ENCODE data around the gene CMYA5. TPM values are rescaled to one million over a fixed set of nuclear protein-coding genes. Genes with fewer than 3 reads are reported as not detected.

CMYA5 gene
- total RNA-seq, 1 donor: 1.7 TPM

- no peak overlapping the region for H3K4me3 ChIP-seq (ENCODE audit: low read depth, low read length)
- no peak for DNase-seq (ENCODE audit: low read depth)
- TF ChIP-seq, protein P1, sequence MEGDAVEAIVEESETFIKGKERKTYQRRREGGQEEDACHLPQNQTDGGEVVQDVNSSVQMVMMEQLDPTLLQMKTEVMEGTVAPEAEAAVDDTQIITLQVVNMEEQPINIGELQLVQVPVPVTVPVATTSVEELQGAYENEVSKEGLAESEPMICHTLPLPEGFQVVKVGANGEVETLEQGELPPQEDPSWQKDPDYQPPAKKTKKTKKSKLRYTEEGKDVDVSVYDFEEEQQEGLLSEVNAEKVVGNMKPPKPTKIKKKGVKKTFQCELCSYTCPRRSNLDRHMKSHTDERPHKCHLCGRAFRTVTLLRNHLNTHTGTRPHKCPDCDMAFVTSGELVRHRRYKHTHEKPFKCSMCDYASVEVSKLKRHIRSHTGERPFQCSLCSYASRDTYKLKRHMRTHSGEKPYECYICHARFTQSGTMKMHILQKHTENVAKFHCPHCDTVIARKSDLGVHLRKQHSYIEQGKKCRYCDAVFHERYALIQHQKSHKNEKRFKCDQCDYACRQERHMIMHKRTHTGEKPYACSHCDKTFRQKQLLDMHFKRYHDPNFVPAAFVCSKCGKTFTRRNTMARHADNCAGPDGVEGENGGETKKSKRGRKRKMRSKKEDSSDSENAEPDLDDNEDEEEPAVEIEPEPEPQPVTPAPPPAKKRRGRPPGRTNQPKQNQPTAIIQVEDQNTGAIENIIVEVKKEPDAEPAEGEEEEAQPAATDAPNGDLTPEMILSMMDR (IDR thresholded peaks at IDR 0.05; ENCODE audit: insufficient read depth, low read length): no peak
Measured at GRCh38 chr5:79691007-79691406, 1.4 kb downstream of the CMYA5 start.

DNA sequence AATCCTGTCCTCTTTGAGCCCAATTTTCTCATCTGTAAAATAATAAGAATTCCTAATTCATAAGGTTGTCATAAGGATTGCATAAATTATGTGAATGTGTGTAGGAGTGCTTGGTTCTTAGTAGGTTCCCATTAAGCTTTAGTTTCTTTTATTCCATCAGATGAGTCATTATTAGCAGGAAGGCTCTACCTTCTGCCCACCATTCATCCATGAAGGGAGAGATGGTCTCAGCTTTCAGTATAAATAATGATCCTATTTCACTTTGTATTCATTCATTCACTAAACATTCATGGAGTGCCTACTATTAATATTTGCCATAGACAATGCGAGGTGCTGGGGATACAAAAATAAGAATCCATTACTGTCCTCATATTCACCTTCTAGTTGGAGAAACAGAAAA, 3.0 kb downstream of the CMYA5 start:
- no peak for DNase-seq (ENCODE audit: low read depth)
- TF ChIP-seq, protein P1 (IDR thresholded peaks at IDR 0.05; ENCODE audit: insufficient read depth, low read length): no peak
- no peak overlapping the region for H3K4me3 ChIP-seq (ENCODE audit: low read depth, low read length)

GRCh38 chr5:79694183-79694582, 4.5 kb downstream of the CMYA5 start:
- H3K4me3 ChIP-seq (ENCODE audit: low read depth, low read length): no peak overlapping the region
- TF ChIP-seq, protein P1 (IDR thresholded peaks at IDR 0.05; ENCODE audit: insufficient read depth, low read length): no peak
- no peak for DNase-seq (ENCODE audit: low read depth)

DNA sequence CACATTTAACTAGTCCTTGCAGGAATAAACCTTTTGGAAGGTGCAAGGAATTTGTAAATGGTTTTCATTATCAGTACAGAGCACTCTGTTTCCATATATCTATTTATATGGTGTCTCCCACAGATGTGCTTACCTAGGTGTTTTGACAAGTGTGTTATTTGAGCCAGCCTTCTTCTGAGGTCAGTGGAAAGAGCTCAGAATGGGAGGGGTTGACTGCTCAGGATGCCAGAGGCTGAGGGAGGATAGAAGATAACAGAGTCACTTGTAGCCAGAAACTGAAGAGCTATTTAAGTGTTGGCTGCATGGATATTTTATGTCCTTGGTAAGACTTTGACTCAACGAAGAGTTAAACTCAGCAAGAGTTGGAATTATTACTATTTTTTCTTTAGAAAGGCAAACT, 5.0 kb downstream of the CMYA5 start:
- no peak overlapping the region for H3K4me3 ChIP-seq (ENCODE audit: low read depth, low read length)
- peak; percentile 67 for DNase-seq (ENCODE audit: low read depth)
- TF ChIP-seq, protein P1 (IDR thresholded peaks at IDR 0.05; ENCODE audit: insufficient read depth, low read length): no peak

DNA sequence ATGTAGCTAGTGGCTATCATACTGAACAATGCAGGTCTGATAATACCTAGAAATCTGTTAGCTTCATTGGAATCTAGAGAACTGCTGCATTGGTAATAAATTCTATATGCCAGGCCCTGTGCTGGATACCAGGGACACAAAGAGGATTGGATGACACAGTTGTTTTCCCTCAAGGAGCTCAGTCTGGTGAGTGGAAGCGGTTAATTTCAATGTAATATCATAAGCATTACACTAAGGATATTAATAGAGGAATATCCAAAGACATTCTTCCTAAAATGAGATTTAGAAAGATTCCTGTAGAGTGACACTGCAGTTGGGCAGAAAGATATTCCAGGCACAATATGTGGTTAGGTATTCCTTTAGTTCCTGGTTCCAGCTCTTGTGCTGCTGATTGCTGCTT, 5.9 kb downstream of the CMYA5 start:
- H3K4me3 ChIP-seq (ENCODE audit: low read depth, low read length): no peak overlapping the region
- TF ChIP-seq, protein P1 (IDR thresholded peaks at IDR 0.05; ENCODE audit: insufficient read depth, low read length): no peak
- no peak for DNase-seq (ENCODE audit: low read depth)

GRCh38 chr5:79697222-79698170, 7.9 kb downstream of the CMYA5 start:
- H3K4me3 ChIP-seq (ENCODE audit: low read depth, low read length): no peak overlapping the region
- TF ChIP-seq, protein P1 (IDR thresholded peaks at IDR 0.05; ENCODE audit: insufficient read depth, low read length): no peak
- peak; percentile 94 for DNase-seq (ENCODE audit: low read depth)
